ENCODE data around the gene CXCL17.
"Not testable (repeated sequence)": the region's sequence is repeated elsewhere in the genome, so short reads cannot be mapped to it uniquely, and the experiment has no call there.

Gene CXCL17

DNA sequence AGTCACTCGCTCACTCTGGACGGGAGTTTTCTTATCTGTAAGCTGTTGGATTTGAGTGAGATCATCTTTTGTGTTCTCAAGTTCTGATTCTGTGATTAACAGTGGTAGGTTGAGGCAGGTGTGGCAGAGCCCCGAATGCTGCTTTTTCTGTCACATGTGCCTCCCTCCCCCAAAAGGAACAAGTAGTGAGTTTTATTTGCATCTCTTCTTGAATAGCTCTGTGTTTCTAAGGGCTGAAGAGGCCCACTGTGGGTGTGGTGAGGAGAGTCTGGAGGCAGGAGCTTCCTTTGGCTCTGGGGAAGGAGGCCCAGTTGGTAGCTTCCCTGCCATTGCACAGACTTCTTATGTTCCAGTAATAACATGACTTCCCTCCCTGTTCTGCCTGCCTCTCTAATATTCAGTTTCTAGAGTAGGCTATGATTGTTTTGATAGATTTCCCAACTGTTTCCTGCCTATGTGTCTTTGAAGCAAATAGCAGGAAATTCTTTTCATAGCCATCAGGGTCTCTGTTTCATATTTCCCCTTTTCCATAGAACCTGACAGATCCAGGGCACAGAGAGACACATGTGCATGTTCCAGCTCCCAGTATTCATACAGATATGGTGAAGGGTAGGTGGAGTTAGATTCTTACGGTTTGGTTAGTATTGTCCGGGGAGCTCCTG, 23.9 kb upstream of the CXCL17 start:
- DNase-seq (ENCODE audit: low read depth, low spot score): no peak

DNA sequence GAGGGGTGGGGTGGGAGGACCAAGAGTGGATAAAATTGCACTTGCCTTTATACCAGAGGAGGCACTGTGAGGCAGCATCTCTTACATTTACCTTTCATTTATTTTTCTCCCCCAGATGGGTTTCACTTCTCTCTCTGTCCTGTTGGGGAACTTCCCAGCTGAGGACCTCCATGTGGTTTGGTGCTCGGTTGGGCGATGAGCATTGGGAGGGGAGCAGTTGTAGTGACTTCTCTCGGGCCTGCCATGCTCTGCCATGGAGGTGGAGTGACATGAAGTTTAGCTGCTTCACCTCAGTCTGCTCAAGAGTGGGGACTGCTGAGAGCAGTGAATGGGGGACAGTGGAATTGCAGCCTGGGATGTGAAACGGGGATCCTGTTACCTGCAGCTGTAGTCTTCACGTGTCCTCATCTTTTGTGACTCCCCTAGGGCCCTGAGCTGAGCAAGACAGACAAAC, 23.1 kb upstream of the CXCL17 start:
- no peak for DNase-seq (ENCODE audit: low read depth, low spot score)

DNA sequence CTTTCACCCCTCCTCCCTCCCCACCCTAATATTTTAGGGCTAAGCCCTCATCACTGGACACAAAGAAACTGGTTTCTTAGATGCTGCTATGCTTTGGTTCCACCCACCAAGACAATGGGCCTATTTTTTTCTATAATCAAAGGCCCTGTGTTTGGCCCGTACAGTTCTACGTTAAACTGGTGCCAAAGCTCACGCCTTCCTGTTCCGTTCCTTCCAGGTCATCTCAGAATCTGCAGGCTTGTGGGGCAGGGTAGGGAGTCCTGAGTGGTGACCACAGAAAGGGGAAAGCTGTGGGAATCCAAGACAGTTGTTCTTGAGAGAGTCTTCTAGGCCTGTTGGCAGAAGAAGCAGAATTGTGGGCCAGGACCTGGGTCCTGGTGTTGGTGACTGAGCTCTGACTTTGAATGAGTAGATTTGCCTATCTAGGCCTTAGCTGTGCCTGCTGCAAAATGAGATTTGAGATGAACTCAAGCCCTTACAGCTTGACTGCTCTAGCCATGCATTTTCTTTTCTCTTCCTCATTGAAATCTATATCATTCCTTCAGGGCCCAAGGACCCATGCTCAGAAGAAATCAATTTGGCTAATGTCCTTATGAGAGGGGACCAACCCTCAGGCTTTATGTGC, 19.1 kb upstream of the CXCL17 start:
- no peak for DNase-seq (ENCODE audit: low read depth, low spot score)

DNA sequence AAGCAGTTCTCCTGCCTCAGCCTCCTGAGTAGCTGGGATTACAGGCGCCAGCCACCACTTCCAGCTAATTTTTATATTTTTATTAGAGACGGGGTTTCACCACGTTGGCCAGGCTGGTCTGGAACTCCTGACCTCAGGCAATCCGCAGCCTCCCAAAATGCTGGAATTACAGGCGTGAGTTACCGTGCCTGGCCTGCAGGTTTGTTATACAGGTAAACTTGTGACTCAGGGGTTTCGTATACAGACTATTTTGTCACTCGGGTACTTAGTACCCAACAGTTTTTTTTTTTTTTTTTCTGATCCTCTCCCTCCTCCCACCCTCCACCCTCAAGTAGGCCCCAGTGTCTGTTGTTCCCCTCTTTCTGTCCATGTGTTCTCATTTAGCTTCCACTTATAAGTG, 18.5 kb upstream of the CXCL17 start:
- not testable (repeated sequence) for DNase-seq (ENCODE audit: low read depth, low spot score)

DNA sequence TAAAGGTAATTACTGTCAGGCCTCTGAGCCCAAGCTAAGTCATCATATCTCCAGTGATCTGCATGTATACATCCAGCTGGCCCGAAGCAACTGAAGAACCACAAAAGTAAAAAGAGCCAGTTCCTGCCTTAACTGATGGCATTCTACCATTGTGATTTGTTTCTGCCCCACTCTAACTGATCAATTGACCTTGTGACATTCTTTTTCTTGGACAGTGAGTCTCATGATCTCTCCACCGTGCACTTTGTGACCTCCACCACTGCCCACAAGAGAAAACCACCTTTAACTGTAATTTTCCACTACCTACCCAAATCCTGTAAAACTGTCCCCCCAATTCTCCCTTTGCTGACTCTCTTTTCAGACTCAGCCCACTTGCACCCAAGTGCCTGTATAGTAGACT, 17.2 kb upstream of the CXCL17 start:
- DNase-seq (ENCODE audit: low read depth, low spot score): no peak

DNA sequence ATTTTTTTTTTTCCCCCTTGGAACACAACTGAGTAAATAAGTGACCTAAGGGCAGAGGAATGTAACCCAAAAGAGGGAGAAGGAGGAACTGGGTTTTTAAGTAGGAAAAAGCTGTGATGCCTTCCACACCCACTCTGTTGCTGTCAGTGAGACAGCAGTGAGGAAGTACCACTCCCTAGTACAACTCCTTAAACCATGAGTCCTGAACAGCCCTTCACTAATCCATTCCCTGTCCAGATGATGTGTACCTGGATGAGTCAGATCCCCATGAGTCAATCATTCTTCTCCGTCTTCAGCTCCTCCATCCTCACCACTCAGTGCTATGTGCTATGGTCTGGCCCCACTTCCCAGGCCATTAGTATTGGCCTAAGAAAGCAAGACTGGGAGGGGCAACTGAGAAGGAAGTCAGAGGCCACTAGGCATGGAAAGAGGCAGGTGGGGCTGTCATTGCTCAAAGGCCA, 12.9 kb upstream of the CXCL17 start:
- DNase-seq (ENCODE audit: low read depth, low spot score): no peak

DNA sequence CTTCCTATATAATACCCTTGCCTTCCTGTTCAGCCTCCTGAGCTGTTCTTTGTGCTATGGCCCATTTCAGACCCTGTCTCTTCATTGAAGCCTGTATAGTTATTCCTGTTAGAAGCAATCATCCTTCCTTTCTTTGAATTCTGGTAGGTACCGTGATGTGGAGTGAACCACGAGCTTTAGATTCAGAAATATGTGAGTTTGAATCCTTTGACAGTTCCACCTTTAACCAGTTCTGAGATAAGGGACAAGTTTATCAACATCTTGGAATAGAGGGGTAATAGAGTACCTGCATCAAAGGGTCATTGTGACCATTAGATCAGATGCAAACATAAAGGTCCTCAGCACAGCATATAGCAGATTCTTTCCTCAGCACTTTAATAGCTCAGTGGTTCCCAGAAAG, 12.3 kb upstream of the CXCL17 start:
- no peak for DNase-seq (ENCODE audit: low read depth, low spot score)

DNA sequence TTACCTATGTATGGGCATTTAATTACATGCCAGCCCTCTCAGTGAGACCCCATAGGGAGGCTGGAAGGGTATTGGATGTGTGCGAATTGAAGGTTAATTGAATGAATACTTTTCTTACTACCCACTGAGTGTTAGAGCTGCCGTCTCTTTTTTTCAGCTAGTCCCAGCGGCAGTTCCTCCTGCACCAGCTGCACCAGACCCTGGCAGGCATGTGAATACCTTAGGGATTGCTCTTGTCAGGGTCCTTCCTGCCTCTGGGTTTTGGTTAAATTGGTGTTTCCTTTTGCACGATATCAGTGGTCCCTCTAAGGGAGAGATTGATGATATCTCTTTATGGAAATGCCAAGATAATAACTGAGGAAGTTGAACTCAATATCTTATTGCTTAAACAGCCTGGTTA, 9.8 kb upstream of the CXCL17 start:
- DNase-seq (ENCODE audit: low read depth, low spot score): no peak

DNA sequence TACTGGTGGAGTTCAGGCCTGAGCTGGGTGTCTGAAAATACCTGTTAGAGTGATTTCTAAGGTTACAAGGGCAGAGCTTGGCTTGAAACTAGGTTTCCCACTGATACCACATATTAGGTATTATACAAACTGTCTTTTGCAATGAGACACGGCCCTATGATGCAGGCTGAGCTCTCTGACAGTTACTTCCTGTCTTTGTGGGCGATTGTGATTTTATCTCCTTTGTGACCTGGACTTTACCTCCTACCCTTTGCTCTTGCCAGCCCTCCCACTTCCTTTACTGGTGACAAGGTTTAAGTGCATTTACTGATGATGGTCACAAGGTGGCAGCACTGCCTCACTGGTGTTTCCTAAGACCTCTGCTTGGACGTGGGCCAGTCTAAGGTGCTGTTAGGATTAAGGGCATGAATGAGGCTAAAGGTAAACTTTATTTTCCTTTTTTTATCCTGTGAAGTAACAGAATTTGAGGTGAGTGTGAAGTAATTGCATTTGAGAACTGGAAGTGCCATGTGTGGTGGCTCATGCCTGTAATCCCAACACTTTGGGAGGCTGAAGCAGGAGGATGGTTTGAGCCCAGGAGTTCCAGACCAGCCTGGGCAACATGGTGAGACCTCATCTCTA, 7.7 kb upstream of the CXCL17 start:
- DNase-seq (ENCODE audit: low read depth, low spot score): peak; percentile 66

DNA sequence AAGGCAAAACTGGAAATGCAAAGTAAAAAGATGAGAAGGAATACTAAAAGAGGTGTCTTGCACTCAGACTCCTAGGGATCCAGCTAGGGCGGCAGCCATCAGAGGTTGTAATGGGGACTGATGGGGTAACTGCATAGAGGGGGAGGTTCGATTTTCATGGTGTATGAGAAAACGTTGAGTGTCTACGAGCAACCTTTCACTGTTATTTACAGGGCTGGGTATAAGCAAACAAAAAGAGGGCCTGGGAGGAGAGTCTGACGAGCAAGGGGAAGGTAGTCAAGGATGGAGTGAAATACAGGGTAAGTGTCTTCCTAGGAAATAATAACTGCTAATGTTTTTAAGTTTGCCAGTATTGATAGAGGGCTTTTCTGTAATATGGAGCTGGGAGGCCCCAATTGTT, 5.6 kb upstream of the CXCL17 start:
- not testable (repeated sequence) for DNase-seq (ENCODE audit: low read depth, low spot score)

DNA sequence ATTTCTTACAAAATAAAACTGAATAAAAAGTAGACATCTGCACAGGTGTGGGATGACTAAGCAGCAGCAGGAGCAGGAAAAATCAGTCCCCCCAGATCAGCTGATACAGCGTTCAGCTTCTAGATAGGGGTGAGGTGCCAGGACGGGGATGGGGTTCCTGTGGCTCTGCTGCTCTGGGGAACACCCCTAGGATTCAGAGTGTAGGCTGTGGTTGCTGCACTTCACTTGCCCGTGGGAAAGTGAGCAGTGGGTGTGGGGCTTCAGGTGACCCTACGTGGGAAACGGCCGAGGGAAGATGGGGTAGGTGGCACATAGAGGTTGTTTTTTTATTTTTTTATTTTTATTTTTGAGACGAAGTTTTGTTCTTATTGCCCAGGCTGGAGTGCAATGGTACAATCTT, 3.2 kb upstream of the CXCL17 start:
- DNase-seq (ENCODE audit: low read depth, low spot score): no peak

DNA sequence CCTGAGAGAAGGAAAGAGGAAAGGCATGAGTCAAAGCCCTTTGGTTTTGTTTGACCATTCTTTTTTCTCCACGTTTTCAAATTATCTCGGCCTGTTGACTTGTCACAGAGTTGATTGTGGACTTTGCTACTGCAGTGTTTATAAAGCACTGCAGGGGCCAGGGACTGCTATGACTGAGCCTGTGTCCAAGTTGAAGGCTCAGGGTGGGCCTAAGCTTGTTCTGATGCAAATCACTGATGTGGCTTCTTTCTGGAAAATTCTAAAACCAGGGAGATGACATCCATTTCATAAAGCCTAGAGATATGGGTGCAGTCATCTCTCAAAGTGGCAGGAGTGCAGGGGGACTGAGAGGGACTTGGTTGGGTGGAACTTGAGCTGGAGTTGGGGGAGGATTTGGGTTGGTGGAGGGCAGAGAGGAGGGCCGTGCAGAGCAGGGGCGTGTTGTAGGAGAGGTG, 1.2 kb upstream of the CXCL17 start:
- no peak for DNase-seq (ENCODE audit: low read depth, low spot score)

DNA sequence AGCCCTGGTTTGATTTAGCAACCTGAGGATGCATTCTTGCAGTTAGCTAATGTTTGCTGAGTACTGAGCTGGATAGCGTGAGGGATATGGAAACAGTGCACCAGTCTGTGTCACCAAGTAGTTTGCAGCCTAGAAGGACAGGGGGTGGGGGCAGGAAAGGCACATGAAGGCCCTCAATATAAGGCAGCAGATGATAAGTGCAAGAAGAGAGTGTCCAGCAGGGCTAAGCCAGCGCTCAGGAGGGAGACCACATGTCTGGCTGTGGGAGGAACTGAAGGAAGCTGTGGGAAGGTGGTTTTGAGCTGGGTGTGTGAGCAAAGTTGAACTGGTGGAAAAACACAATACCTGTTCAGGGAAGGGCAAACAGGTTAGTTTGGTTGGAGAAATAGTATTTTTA, 1.7 kb downstream of the CXCL17 start:
- no peak for DNase-seq (ENCODE audit: low read depth, low spot score)

DNA sequence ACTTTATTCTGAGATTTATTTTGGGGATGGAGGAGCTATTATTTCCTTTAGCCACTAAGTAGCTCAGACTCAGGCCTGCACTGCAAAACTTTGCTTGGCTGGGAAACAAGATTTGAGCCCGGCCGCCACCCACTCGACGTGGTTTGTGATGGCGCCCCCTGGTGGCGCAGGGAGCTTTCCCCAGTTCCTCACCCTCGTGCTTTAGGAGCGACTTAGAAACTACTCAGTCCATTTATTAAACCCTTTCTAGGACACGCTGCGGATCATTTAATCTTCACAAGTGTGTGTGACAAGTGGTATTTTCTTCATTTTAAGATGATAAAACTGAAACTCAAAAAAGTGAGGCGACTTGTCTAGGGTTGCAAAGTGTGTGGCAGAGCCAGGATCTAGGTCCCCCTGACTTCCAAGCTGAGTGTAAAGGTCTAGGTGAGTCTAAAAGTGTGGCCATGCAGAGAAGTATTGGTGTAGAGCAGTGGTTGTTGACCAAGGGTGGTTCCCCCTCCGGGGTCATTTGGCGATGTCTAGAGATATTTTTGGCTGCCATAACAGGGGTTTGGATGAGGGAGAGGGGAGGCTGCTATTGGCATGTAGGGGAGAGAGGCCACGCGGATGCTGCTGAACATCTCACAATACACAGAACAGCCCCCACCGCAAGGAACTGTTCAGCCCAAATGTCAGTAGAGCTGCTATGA, 2.2 kb downstream of the CXCL17 start:
- peak; percentile 66 for DNase-seq (ENCODE audit: low read depth, low spot score)

DNA sequence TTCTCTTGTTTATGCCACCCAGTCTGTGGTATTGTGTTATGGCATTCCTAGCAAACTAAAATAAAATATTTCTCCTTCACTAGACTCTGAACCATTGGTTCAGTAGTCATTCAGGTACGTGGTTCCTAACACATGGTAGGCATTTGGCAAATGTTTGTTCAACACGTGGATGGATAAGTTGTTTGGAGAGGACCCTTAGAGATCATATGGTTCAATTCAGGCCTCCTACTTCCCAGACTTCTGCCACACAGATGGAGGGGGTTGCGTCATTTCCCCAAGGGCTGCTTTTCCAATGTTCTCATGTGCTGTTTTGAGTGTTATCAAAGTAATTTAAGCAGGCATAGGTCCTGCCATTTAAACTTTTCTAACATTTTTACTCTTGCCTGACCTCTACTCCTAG, 6.7 kb downstream of the CXCL17 start:
- DNase-seq (ENCODE audit: low read depth, low spot score): no peak

DNA sequence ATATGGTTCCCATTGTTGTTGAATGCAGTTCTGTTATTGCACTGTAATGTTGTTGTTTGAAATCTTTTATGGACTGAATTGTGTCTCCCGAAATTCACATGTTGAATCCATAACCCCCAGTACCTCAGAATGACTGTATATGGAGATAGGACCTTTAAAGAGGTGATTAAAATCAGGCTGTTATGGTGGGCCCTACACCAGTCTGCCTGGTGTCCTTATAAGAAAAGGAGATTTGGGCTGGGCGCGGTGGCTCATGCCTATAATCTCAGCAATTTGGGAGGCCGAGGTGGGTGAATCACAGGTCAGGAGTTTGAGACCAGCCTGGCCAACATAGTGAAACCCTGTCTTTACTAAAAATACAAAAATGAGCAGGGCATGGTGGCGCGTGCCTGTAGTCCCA, 7.4 kb downstream of the CXCL17 start:
- DNase-seq (ENCODE audit: low read depth, low spot score): no peak

DNA sequence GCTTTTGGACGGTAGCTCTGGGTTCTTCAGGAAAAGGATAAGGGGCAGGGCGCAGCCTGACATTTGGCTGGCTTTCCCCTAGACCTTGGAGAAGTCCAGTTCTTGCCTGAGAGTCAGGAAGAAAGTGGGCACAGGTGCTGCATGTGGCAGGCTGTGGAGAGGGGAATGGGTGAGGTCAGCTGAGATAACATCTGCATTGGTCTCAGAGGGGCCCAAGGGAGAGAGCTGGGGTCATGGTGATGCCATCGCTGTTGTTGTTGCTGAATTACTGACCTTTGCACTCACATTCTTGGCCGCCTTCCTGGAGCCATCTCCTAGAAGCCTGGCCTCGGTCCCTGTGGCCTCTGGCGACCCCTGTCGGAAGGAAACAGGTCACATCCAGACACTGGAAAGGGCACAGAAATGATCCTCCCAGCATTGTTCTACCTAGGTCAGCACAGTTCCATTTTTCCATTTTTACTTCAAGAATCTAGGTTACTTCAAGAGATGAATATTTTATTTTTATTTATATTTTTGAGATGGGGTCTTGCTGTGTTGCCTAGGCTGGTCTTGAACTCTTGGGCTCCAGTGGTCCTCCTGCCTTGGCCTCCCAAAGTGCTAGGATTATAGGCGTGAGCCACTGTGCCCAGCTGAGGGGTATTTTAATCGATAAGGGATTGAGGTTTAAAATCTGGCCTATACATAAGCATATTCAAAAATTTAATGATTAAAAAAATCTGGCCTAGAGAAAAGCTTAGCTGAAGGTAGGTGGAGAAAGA, 9.1 kb downstream of the CXCL17 start:
- peak; percentile 28 for DNase-seq (ENCODE audit: low read depth, low spot score)

DNA sequence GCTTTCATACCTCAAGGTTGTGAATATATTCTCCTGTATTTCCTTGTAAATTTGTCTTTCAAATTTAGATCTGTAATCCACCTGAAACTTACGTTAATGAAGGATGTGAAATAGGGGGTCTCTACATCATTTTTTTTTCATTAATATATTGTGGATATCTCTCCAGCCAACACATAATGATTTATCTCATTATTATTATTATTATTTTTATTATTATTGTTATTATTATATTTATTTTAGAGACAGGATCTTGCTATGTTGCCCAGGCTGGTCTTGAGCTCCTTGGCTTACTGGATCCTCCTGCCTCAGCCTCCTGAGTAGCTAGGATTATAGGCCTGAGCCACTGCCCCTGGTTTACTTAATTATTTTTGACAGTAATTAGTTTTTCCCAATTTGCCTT, 11.3 kb downstream of the CXCL17 start:
- DNase-seq (ENCODE audit: low read depth, low spot score): no peak

DNA sequence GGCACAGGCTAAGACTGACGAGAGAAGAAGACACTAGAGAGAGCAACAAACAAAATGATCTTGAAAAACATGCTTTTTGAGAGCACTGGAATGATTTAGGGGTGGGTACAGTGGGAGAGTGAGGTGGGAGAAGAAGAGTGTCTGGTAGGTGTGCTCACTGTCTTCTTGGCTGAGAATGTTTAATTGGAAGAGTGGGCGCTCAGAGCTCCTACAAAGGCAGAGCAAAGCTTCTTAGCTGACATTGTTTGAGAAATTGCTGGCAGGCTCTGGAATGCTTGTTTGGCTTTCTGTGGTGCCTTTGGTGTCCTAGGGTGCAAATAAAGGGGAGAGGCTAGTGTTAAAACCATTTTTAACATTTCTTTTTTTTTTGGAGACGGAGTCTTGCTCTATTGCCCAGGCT, 14.1 kb downstream of the CXCL17 start:
- DNase-seq (ENCODE audit: low read depth, low spot score): no peak

DNA sequence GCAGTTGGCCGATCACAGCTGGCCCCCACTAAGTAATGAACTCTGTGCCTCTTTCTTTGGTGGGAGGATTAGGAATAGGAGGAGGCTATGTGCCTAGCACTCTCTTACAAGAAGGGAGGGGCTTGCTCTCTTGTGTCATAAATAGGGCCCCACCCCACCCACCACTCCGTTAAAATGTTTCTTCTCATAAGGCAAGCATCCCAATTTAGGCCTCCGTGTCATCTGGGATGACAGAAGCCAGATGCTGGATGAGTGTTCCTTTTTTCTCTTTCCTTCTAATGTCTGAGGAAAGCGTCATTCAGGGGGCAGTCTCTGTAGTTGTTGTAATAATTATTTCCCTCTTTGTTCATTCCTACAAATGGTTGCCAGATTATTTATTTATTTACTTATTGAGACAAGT, 15.4 kb downstream of the CXCL17 start, which contains the start of gene LIPE:
LIPE (minus strand) TSS at position 76 of the 400 bp plus-strand sequence. CDS start 239 bp downstream, outside the sequence.
- DNase-seq (ENCODE audit: low read depth, low spot score): no peak

DNA sequence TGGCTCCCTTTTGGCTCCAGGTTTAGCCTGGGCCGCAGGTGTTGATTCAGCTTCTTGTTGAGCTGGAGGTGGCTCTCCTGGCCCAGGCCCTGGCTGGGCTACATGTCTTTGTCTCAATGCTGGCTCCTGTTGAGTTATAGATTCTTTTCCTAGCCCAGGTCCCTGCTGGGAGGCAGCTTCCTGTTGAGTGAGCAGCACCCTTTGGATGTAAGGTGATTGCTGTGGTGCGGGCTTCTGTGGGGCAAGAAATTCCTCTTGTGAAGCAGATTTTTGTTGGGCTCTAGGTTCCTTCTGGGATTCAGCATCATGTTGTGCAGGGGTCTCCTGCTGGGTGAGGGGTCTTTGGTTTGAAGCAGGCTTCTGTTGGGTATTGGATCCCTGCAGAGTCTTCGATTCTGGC, 16.1 kb downstream of the CXCL17 start:
- no peak for DNase-seq (ENCODE audit: low read depth, low spot score)

DNA sequence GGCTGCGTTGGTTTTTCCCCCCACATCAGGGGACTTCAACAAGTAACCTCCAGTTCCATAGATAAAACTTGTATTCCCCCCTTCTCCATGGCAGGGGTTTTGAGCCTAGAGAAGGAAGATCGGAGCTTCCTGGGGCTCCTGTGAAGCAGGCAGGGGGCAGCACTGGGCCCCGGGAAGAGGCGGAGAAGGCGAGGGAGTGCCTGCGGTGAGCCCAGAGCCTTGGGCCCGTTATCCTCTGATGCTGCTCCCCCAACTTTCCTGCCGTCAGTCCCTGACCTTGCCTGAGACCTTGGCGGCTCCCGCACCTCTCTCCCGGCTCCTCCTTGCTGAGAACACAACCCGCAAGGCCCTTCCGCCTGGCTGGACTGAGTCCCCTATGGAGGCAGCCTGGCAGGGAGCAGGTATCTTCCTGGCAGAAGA, 18.0 kb downstream of the CXCL17 start:
- no peak for DNase-seq (ENCODE audit: low read depth, low spot score)

All from activated CD4-positive, CD25-positive, alpha-beta regulatory T cell treated with anti-CD3 and anti-CD28 coated beads, Interleukin-2, amount 50 U/mL, for 16 hours (primary cell).